Globus pallidus (tissue), 1 donor: ENCODE data around the gene BMERB1.
"Not testable (repeated sequence)": the region's sequence is repeated elsewhere in the genome, so short reads cannot be mapped to it uniquely, and the experiment has no call there.

Source experiments
- DNase-seq: peaks from one replicate; pipeline ENCODE4 v3.0.0-alpha.2; 2015; ENCODE audit warnings: low spot score

The BMERB1 gene

DNA sequence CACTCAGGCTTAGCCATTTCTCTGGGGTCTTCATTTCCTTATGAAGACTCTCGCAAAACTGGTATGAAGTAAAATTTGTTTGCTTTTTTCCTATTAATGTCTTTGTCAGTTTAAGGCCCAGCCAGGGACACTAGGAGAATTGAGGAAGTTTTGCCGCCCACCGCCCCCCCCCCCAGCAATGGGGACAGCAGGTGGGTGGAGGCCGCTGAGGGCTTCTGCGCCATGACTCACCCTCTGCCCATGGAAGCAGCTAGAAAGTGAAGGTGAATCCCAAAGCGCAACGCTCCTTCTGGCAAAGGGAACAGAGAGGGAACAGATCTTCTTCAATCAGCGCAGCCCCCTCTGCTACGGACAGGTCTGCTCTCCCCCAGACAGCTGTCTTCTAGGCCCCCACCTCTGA is 158.8 kb downstream of the BMERB1 start:
- DNase-seq: no peak

DNA sequence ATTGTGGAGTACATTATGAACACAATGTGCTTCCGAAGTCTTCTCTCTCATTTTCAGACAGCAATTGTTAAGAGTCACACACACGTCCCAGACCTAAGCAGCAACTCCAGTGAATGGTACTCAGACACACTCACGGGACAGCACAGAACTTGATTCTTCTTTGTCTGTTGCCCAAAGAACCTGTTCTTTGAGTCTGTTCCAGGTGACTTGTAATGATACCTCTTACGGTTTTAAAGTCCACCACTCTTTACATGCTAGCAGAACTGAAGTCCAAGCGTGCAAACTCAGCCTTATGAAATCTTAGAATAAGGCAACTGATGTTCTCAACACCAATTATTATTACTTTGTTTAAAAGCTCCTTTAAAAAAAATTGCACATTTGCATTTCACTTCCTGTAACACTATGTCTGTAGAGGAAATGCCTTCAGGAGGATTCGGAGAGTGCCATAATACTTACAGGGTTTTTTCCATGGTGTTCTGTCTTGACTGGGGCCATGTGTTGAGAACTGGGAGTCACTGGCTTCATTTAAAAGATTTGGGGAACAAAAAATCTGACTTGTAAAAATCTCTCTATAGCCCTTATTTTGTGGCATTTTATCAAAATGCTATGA is 160.4 kb downstream of the BMERB1 start:
- no peak for DNase-seq

DNA sequence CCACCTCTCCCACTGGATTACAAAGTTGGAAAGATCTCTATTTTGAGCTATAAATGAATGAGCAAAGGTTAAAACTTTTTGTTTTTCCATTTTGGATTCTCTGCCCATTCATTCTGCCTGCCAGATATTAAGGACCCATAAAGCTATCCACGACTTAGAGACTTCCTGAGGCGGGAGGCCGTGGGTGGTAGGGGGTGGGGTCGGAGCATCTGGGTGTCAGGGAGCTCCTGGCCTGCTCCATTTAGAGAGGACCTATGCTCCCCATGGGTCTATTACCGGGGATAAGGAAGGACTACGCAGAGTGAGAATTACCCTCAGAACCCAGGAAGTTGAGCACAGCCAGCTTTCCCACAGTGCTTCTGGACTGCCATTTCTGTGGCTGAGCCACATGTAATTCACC is 162.7 kb downstream of the BMERB1 start:
- DNase-seq: no peak

DNA sequence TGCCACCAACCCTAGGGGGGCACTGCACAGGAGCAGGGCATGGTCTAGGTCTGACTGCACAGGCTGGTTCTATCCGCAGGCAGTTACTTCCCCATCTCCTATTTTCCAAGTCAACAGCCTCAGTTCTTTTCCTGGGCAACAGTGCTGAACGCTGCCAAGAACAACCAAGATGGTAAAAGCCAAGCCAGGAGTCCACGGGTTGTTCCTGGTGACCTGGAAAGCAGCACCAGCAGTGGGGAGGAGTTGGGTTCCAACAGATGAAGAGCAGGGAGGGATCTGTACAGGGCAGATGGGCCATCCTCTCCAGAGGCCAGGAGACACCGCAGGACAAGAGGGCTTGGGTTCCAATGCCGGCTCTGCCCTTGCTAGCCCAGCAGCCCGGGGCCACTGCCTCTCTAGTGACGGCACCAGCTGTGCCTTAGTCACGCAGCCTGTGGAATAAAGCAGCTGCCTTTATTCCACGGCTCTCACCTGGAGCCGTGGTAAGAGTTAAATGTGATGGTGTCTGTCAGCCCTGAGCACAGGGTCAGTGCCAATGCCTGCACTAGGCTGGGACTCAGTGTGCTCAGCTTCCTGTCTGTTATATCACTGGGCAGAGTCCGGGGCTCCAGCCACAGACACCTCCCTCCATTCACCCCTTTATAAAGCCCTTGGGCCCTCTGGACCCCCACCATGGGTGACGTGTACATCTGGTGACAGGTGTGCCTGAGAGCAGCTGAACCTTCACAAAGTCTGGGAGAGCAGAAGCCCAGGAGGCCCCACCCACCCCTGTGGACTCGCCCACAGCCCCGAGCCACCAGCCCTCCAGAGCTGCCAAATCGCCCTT is 163.6 kb downstream of the BMERB1 start:
- DNase-seq: peak; percentile 21

DNA sequence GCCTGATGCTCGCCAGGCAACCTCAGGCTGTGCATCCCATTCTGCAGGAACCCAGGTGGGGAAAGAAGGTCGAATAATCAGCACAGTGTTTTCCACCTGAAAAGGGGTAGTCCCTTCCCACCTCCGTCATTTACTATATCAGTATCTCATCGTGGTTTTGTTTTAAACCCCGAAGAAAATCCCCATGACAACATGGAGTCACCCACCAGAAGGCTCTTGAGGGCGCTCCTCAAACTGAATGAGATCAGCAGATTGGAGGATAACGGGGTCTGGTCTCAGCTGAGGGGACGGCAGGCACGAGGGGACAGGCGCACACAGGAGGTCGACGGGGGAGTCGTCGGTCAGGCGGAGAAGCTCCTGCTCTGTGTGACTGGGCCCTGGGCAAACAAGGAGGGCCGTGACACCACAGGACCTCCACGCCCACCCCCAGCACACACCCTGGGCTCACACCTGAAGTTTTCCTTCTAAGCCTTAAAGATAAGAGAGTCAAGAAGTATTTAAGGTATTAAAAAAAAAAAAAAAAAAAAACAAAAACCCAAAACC is 164.3 kb downstream of the BMERB1 start:
- no peak for DNase-seq

DNA sequence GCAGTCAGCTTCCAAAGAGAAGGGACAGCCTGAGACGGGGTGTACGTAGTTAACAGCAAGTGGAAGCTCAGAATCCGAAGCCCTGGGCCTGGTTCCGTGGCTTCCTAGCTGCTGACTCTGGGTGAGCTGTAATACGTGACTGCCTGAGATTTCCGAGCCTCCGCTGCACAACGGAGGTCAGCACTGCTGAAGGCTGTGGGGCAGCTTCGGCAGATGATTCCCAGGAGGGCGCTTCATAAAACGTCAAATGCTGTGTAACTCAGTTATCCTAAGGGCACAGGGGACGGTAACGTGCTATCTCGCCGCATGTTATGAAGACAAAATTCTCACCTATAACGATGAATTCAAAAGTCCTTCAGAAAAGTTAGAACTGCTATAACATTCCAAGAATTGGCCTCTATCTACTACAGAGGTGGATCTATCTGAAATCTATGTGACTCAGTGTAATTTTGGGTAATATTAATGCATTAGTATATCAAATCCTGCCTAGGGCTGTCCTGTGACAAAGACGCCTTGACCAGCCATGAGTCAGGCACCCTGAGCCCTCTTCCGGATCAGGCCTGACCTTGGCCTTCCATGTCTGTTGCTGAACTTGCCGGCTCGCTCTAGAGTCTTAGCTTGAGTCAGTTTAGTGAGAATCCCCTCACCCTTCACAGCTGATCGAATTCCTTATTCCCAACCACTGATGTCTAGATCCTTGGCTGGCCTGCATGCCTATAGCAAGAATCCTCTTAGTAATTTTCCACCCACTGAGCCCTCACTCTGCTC is 165.1 kb downstream of the BMERB1 start:
- no peak for DNase-seq

DNA sequence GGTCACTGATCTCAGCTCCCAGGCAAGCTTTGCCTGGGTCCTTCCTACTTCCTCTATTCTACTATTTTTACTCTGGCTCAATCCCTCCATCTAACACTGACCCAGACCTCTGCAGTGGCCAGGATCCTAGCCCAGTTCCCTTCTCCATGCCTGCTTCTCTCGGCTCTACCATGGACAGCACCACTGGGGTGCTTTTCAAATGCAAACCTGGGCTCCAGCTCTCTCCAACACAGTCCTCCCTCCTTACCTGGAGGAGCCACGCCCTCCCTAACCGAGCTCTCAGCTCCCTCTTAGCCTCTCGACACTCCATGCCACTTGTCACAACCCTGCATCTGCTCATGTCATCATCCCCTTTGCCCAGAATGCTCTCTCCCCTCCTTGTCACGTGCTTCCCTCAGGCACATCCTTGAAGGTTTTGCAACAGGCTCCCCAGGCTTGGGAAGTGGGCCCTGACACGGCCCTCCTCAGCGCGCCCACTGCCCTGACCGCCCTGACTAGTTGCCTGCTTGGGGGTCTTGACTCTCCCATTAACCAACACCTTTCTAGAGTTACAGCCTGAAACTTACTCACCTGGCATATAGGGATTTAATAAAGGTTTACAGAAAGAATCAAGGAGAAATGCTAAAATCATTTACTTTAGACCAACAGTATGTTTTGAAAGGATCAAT is 167.0 kb downstream of the BMERB1 start:
- DNase-seq: no peak

DNA sequence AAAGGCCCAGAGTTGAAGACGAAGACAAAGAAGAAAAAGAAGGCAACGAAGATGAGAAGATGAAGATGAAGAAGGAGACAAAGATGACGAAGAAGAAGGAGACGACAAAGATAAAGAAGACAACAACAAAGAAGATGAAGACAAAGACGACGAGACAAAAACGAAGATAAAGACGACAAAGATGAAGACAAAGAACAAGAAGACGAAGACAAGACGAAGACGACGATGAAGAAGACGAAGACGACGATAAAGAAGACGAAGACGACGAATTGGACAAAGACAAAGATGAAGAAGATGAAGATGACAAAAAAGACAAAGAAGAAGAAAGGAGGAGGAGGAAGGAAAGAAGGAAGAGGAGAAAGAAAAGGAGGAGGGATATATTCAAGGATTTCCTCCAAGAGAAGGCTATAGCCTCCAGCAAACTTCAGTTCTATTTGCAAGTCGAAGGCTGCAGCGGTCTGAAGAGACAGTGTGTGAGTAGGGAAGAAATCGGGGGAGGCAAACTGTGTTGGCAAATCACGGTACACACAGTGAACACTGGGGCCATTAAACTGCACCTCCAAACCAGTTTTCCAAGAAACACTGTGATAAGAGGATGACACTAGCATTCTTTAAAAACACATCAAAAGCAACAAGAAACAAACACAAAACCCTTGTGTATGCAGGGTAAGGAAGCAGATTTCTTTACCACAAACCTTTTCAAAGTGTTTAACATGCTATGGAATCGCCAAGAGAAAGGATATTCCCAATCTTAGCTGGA is 168.1 kb downstream of the BMERB1 start:
- no peak for DNase-seq

DNA sequence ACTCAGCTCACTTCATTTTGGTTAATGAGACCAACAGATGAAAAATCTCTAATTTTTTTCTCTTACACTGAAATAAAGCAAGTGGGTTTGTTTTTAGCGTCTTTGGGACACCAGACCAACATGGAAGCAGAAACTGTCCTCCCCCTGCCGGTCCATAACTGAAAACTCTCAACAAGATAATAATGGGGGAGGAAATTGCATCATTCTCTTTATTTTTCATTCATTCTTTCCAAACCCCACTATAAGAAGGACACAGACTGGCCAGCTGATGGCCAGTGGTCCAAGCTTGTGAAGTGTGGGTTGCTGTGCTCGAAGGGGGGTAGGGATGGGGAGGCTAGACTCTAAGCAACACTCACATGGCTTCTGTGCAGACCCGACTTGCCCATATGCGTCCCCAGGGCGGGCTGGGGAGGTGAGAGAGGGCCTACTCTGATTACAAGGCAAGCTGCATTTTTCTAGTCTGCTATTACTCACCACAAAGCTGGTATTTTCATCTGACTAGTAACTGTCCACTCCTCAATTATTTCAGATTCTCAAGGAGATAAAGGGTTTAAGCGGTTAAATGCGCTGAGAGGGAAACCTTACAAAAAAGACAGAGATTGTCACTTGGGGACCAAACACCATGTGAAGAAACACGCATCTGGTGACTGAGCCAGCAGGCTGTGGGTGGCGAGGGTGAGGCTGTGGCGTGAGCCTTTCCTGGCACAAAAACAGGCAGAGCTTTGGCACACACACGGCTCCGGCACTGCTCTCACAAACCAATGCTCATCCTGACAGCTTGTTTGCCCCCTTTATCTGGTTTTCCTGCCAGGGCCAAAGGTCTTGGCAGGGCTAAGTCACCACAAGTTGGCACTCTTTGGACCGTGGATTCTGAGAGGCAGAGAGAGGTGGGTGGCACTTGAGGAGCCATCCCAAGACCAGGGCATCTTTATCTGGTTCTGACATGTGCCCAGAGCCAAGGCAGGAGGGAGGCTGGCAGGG is 170.4 kb downstream of the BMERB1 start:
- peak; percentile 53 for DNase-seq

DNA sequence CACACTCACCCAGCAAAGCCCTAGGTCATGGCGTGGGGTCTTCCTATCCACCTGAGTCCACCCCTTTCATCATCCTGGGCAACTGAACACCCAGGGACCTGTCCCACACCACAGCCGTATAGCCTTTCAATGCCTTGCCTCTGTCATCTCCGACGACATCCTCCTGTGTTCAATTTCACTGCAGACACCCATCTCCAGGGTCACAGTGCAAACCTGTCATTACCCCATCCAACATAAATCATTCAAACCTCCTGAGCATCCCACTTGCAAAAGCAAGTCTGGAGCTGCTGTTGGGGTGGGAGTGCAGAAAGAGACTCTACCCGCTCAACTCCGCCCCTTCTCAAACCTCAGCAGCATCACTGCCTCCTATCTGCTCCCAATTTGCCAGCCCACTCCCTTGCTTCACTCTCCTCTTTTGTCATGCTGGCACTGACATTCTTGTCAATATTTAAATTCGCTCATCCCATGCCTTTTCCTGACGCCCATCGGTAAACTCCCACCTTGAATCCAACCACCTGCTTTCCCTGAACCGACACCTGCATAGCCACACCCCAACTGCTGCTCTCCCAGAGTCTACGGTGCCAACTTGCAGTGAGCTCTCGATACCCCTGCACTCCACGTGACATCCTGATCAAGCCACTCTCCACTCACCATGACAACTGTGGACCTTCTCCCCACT is 171.6 kb downstream of the BMERB1 start:
- no peak for DNase-seq

DNA sequence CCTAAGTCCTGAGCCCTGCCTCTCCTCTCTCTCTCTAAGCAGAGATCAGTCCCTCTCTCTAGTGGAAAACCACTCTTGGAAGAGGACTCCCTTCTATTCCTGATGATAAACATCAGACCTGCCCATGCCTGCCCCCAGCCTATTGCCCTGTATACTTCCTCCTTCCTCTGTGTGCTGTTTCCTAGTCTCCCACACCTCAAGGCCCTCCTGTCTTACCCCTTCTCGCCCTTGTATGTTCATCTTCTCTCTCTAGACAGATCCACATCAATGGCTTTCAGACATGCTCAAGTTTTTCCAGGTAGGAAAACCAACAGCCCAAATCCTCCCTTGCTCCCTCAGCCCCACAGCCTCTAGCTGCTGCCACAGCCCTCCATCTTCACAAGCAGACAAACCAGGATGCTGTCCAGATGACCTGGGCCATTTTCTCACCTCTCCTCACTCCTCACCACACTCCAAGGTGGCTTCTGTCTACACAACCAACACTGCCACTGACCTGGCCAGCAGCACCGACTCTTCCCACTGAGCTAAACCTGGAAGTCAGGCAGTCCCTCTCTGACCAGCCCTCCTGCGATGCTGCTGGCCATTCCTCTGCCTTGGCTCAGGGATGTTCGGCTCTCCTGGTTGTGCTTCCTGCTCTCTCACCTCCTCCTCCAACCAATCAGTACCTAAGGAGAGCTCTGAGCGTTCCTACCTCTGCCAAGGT is 172.3 kb downstream of the BMERB1 start:
- no peak for DNase-seq

DNA sequence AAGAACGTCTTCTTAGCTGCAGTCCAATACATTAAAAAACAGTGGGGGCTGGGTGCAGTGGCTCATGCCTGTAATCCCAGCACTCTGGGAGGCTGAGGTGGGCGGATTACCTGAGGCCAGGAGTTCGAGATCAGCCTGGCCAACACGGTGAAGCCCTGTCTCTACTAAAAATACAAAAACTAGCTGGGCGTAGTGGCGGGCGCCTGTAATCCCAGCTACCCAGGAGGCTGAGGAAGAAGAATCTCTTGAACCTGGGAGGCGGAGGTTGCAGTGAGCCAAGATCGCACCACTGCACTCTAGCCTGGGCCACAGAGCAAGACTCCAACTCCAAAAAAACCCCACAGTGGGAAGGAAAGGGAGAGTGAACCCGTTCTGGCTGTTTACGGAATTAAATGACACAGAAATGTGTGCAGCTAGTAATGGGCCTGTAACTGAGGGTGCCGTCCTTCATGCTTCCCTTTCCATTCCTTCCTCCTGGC is 172.9 kb downstream of the BMERB1 start:
- not testable (repeated sequence) for DNase-seq

DNA sequence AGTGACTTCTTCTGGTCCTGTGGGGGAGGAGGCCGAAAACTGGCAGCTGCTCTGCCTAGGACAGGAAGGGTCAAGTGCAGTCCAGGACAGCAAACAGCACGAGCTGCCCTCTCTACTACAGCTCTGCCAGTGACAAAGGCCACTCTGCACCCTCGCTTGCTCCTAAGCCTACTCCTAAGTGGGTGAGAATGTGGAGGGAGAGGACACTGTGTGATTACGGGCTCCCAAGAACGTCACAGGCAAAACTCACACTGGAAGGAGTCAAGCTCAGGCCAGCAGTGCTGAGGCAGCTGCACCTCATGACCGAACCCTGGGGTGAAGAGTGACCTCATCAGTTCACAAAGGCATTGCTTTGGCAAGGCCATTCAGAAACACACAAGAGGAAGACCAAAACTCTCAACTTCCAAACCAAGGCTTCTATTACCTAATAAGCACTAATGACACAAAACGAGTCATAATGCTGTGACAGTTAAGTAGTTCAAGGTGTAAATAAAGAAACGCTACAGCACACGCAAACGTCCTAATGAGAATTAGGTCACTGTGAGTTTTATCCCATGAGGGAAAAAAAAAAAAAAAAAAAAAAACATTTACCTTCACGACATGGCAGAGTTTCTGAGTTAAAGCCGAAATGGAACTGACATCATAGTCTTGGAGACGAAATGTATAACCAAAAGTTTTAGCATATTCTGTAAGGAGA is 173.5 kb downstream of the BMERB1 start:
- peak; percentile 31 for DNase-seq

DNA sequence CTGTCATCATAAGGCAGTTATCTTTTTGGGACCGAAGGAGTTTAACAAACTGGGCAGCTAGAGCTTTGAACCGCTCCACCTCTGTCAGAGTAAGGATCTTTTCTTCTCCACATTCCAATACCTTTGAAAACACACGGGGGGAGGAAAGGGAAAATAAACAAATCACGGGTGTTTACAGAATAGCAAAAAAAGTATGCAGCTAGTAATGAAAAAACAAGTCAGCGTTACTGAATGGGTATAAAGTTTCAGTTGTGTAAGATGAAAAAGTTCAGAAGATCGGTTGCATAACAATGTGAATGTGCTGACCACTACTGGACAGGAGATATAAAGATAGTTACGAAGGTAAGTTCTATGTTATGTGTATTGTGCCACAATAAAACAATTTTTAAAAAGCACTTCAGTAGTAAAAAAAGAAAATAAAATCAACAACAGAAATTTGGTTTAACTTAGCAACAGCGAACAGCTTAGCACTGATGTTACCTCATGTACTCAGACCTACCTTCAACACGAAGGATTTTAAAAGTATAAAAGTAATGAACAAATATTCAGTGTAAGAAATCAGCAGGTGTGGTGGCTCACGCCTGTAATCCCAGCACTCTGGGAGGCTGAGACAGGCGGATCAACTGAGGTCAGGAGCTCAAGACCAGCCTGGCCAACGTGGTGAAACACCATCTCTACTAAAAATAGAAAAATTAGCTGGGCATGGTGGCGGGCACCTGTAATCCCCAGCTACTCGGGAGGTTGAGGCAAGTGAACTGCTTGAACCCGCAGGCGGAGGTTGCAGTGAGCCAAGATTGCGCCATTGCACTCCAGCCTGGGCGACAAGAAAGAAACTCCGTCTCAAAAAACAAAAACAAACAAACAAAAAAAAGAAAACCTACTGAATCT is 174.3 kb downstream of the BMERB1 start:
- no peak for DNase-seq

DNA sequence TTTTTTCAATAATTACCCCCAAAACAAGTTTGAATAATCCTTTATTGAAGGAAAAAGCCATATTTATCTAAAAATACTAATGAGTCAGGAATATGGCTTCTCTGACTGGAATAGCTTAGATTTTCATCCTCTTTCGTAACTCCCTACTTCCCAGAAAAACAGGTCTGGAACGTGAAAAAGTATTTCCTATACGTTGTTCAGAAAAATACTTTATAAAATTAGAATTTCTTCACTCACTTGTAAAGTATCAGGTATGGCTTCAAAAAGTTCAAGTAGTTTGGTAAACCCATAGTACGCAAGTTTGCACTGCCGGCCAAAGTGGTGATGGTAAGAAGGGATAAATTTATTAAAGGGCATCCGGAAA is 174.9 kb downstream of the BMERB1 start:
- DNase-seq: no peak

DNA sequence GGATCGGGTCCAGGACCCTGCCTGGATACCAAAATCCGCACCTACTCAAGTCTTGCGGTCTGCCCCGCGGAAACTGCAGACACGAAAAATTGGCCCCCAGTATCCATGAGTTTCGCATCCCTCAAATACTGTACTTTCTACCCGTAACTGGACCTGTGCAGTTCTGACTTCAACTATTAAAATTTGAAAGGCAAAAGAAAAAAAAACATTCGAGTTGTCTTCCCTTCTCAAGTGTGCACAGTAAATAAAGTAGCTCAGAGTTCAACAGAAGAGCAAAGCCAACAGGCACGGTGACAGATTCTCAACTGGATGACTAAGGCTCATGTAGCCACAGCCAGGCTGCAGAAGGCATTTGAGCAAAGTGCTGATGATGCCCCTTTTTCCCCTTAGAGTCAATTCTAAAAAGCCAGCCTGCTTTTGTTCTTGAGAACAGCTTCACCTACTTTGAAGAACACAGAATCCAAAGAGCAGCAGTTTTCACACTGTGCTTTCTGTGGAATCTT is 176.0 kb downstream of the BMERB1 start:
- no peak for DNase-seq

DNA sequence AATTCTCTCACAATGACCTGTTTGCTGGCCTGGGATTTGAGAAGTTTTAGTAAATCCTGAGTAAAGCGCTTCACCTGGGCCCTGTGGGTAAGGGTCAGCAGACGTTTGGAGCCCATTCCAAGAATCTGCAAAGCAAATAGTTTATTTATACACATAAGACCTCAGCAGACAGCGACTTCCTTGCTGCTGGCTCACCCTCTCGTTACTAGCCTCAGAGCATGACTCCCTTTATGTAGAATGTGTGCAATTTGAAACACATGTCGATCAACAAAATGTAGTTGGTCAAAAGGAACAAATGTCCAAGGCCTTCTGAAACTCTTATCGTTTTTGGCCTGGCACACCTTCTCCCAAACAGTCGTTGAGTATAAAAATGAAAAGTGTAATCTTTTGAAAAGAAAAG is 177.2 kb downstream of the BMERB1 start:
- DNase-seq: no peak
